HG03378 (cell line): ENCODE measurements around the gene FCHO2.
"Not testable (repeated sequence)": the region's sequence is repeated elsewhere in the genome, so short reads cannot be mapped to it uniquely, and the experiment has no call there.

Source experiments
- ATAC-seq: cut with Tn5 transposase; IDR thresholded peaks from one replicate; pipeline ENCODE4 v1.9.1; 2021; ENCODE audit warnings: mild to moderate bottlenecking, moderate library complexity; ENCODE audit not compliant: unreplicated experiment

FCHO2 gene

GRCh38 chr5:72955768-72956323 lies at the start of gene FCHO2:
TSS of gene FCHO2 (plus strand) at chr5:72956041. CDS start at chr5:72956097, 56 bp downstream.
- ATAC-seq: peak; percentile 71

- no peak for ATAC-seq
Measured at GRCh38 chr5:72906806-72907205, 49.0 kb upstream of the FCHO2 start.

GRCh38 chr5:72908664-72909063 lies 47.2 kb upstream of the FCHO2 start:
- no peak for ATAC-seq

- ATAC-seq: no peak
Measured at GRCh38 chr5:72917371-72917776, 38.5 kb upstream of the FCHO2 start.

- ATAC-seq: no peak
Measured at GRCh38 chr5:72920690-72921502, 34.9 kb upstream of the FCHO2 start.

- no peak for ATAC-seq
Measured at GRCh38 chr5:72921886-72922285, 34.0 kb upstream of the FCHO2 start.

- no peak for ATAC-seq
Measured at GRCh38 chr5:72922422-72922821, 33.4 kb upstream of the FCHO2 start.

GRCh38 chr5:72925336-72926010 lies 30.4 kb upstream of the FCHO2 start:
- ATAC-seq: no peak

- not testable (repeated sequence) for ATAC-seq
Measured at GRCh38 chr5:72932686-72933085, 23.2 kb upstream of the FCHO2 start.

GRCh38 chr5:72934953-72935725 lies 20.7 kb upstream of the FCHO2 start:
- not testable (repeated sequence) for ATAC-seq

- ATAC-seq: no peak
Measured at GRCh38 chr5:72936893-72937292, 18.9 kb upstream of the FCHO2 start.

GRCh38 chr5:72937517-72938061 lies 18.3 kb upstream of the FCHO2 start:
- ATAC-seq: no peak

GRCh38 chr5:72938206-72938605 lies 17.6 kb upstream of the FCHO2 start:
- ATAC-seq: no peak

GRCh38 chr5:72940082-72940481 lies 15.8 kb upstream of the FCHO2 start:
- no peak for ATAC-seq

GRCh38 chr5:72943307-72943706 lies 12.5 kb upstream of the FCHO2 start:
- no peak for ATAC-seq

- no peak for ATAC-seq
Measured at GRCh38 chr5:72947498-72947897, 8.3 kb upstream of the FCHO2 start.

- ATAC-seq: no peak
Measured at GRCh38 chr5:72949481-72949880, 6.4 kb upstream of the FCHO2 start.

GRCh38 chr5:72951671-72952468 lies 4.0 kb upstream of the FCHO2 start:
- no peak for ATAC-seq

- ATAC-seq: no peak
Measured at GRCh38 chr5:72954389-72954788, 1.5 kb upstream of the FCHO2 start.

GRCh38 chr5:72955143-72955767 lies 586 bp upstream of the FCHO2 start:
- peak; percentile 40 for ATAC-seq
